GM18502 (cell line): Measurements from ENCODE around the gene ABR.
"Not testable (repeated sequence)": the region's sequence is repeated elsewhere in the genome, so short reads cannot be mapped to it uniquely, and the experiment has no call there.

ENCODE experiments used
- ATAC-seq: cut with Tn5 transposase; IDR thresholded peaks from one replicate; pipeline ENCODE4 v1.9.1; 2021; ENCODE audit warnings: mild to moderate bottlenecking; ENCODE audit not compliant: unreplicated experiment, poor library complexity

Gene ABR

DNA sequence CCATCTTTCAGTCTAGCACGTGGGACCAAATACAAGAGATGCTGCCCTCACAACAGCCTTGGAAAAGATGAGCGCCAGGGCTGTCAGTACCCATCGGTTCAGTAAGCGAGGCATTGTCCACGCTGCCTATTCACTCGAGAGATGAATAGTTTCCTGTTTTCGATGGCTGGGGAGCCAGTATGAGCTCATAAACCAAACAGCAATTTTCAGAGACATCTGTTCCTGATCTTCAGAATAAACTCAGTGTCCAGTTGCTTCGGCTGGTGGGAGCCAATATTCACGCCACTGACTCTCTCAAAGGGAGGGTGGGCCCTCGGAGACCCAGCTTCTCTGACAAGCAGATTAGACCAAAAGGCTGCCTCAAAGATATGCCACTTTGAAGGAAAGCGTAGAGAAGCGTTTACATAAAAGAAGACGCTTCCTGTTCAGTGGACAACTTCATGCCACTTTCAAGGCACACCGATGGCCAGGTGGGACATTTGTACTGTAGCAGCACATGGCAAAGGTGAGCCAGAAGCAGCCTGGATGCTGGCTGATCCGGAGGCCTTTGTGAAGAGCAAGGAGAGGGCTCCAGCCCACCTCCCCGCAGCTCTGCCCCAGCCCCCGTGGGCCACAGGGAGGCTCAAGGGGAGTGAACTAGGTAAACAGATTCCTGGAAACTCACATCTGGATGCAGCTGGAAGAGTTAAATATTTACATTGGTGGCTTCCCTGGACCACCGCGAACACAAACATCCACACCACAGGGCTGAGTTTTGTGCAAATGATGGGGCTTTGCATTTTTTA, 176.8 kb downstream of the ABR start:
- no peak for ATAC-seq

DNA sequence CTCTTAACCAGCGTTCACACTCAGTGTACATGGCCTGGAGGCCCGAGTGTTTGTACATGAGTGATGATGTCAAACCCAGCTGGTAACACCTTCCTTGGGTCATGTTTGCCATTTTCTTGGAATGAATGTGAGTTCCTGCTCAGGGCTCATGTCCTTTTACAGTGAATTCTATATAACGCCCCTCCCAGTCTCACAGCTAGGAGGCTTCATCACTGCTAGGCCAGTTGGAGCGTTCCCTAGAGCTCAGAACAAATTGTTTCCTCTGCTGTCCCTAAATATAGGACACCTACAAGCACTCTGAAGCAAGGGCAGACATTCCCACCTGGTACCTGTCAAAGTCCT, 177.4 kb downstream of the ABR start:
- ATAC-seq = no peak

DNA sequence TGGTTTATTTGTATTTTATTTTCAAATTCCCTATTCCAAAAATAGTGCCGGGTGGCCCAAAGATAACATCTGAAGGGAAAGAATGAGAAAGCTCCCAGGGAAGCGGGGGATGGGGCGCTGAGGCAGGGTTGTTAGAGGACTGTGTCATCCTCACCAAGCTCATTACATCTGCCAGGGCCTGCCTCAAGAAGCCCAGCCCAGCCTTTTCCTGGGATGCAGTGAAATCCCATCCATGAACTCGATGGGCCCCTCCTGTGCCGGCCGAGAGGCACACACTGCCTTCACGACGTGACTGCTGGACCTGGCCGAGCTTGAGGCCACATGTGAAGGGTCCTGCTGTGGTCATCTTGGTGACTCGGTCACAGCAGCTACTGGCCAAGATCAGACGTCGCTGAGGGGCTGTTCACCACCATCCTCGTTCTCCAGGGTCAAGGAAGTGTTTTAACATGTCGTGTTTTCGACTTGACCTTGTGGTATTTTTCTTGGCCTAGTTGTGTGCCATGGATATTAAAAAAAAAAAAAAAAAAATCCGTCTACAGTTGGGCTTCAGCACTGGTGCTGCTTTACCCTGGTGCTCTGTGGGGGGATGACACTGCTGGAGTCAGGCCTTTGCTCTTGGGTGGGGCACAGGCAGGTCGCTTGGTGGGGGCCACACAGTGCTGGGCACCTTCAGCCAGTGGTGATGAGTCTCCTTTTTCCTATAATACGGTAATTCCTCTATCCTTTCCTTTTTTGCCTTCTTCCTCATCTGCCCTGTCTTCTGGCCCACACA, 178.0 kb downstream of the ABR start:
- no peak for ATAC-seq

DNA sequence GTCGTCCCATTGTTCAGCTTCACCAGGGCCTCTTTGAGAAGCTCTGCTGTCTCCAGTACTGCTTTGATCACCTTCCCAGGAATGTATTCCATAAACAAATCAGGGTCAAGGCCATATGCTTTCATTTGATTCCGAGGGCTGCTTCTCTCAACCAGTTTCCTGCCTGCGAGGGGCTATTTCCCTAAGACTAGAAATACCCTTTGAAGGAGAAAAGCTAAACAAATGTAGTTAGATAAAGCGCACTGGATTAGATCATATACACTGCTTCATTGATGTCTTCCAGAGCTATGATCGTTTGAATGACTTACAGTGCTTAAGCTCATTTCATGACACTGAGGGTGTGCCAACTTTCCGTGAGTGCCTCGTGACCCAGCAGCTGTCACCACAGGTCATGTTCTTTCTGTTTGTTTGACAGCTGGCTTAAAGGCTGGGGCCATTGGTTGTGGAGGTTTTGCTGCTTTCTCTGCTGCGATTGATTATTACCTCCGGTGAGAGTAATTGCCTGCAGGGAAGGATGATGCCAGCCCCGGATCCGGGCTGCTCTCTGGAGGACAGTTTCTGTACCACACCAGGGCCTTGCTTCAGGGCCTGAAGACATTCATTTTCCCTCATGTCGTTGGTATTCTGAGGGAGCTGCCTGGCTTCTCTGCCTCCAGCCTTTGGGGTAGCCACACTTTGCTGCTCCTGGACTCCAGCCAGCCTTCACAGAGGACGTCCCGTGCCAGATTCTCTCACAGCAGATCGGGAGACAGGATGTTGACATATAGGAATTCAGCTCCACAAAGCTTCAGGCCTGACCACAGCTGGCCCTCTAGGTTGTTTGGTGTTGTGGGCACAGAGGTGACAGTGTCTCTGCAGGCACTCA, 179.0 kb downstream of the ABR start:
- no peak for ATAC-seq

DNA sequence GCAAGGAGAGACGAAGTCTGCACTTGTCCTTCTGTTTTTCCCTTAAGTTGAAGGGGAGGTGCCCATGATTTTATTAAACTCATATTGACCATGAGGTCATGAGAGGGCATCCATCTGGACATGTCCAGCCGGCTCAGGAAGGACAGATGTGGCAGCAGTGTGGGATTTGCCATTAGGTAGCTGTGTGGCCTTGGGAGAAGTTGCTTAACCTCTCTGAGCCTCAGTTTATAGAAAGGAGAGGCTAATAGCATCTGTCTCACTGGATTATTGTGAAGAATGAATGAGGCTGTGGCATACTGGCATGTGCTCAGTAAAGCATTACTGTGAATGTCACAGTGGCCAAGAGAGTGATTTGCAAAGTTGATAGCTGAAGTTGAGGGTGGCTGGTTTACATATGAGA, 181.7 kb downstream of the ABR start:
- no peak for ATAC-seq

DNA sequence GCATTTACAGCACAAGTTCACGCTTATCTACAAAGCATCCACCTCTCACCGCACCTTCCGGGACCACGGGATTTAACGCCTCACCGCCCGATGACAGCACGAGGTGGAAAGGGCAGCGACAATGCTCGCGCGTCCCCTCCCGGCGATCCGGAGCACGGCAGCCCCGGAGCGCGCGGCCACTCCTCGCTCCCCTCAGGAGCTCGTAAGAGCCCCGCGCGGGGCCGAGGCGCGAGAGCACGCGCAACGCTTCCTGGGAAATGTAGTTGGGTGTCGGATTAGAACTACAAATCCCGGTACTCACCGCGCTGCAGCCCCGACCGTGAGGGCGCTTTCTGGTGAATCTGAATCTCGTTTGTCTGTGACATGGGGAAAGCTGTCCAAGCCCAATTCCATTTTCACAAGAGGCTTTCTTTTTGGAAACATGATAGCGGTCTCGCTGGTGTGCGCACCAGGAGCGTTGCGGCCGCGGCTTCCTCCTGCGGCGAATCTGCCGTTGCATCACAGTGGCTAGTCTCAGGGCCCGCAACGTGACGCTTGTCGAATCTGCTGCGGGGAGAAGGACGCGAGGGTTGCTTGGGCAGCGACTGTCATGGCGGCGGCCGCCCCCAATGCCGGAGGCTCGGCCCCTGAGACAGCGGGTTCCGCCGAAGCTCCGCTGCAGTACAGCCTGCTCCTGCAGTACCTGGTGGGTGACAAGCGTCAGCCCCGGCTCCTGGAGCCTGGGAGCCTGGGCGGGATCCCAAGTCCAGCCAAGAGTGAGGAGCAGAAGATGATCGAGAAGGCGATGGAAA, 183.0 kb downstream of the ABR start, which contains the start of gene TIMM22:
TSS of gene TIMM22 (plus strand) at position 576 of the 791 bp plus-strand sequence. CDS start at position 590, 14 bp downstream.
- peak; percentile 82 for ATAC-seq

DNA sequence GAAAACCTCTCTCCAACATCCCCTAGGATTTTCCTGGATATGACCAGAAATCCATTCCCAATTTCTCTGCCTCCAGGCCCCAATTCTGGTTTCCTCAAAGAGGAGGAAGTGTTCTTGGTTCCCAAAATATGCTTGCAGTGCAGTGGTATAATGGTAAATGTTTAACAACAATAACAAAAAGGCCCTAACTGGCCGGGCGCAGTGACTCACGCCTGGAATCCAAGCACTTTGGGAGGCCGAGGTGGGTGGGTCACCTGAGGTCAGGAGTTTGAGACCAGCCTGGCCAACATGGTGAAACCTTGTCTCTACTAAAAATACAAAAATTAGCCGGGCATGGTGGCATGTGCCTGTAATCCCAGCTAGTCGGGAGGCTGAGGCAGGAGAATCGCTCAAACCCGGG, 184.5 kb downstream of the ABR start:
- ATAC-seq = not testable (repeated sequence)

DNA sequence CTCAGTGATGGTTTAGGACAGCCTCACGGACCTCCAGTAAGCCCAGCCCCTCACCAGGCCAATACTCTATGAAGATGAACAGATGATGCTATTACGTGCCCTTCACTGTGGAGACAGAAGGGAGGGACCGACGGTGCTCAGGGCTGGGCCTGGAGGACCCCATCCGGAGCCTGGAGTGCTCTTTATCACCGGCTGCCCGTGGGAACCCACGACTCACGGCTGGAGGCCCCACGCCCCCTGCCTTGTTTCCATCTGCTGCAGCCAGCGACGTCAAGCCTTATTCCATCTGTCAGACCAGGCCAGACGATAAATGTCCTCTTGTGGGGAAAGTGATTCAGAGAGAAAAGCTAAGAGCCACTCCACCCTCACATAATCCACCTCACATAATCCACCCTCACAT, 186.8 kb downstream of the ABR start:
- ATAC-seq = no peak

DNA sequence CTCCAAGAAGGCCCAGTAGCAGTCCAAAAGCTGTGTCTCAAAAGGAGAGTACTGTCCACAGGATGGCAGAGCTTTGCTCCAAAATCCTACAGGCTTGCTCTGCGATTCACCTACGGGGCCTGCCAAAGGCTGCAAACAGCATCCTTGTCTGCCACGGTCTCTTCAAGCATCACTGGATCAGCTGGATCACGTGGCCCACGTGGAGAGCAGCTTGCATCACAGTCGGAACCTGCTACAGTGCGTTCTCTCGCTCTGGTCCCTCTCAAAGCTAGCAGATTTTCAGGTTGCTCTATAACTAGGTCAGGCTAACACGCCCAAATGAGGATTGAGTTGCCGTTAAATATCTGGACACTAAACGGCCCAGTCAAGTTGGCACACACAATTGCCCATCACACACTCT, 191.2 kb downstream of the ABR start:
- ATAC-seq = no peak

DNA sequence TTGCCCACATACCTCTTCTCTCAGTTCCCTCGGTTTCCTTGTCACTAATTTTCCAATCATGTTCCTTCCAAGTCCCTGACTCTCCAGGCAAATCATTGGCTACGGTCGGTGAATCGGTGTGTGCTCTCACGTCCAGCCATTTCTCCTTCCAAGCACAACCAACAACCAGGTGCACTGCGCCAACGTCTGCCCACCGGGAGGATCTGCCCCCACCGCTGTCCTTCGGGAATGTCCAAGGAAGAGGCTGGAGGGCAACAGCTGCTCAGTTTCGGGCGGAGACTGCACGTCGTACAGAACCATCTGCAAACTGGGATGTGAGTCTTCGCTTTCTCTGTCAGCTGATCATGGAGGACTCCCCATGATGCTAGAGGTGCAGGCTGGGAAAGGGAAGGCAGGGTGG, 191.8 kb downstream of the ABR start:
- ATAC-seq = no peak

DNA sequence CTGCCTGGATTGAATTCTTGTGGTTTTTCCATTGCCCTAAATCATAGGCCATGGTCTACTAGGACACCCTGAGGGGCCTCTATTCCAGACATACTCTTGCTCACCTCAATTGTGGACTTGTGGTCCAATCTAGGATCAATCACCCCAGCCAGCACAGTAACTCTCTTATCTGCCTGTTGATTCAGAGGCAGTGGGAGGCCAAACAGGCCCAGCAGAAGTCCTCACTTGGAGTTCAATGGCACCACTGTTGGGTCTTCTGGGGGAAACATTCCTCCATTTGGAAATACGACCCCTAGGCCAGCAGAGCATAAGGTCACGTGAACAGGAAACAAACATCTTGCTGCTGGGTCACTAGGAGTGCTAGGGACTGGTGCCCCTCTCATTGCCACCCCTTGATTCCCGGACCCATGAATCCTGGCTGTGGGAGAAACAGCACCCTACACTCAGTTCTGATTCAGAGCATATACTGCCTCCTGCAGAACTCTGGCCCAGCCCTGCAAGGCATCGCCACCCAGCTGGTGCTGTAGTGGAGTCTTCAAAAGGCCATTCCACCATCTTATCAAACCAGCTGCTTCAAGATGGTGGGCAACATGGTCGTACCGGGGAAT, 193.4 kb downstream of the ABR start:
- no peak for ATAC-seq

DNA sequence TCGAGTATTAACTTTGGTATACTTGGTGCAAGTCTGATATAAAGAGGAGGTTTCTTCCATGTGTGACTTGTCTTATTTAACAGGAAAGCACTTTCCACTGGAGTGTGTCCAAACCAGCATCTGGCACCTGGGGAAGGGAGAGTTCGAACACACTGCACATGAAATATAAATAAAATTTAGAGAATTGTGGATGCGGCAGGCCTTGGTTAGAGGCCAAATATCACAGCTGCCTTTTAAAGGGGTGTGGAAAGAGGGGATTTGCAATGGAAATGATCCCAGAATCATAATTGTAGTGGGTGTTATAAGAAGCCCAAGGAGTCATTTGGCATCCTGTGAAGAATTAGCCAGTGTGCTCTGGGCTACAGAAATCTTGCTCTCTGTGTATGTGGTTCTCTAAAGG, 195.9 kb downstream of the ABR start:
- ATAC-seq = no peak

DNA sequence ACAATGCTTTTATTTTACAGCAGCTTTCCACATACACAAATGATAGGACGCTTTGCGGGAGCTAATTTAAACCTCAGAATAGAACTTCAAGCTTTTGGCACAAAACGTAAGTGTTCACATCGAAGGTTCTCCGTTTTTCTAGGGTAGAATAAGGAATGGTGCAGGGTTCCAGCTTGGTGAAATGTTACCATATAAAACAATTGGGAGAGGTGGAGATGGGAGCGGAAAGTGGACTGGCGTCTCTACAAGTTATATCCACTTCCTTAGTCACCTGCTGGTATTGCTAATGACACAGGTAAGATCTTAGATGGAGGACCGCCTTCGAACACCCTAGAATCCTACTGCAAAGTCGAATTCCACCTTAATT, 198.5 kb downstream of the ABR start:
- no peak for ATAC-seq

DNA sequence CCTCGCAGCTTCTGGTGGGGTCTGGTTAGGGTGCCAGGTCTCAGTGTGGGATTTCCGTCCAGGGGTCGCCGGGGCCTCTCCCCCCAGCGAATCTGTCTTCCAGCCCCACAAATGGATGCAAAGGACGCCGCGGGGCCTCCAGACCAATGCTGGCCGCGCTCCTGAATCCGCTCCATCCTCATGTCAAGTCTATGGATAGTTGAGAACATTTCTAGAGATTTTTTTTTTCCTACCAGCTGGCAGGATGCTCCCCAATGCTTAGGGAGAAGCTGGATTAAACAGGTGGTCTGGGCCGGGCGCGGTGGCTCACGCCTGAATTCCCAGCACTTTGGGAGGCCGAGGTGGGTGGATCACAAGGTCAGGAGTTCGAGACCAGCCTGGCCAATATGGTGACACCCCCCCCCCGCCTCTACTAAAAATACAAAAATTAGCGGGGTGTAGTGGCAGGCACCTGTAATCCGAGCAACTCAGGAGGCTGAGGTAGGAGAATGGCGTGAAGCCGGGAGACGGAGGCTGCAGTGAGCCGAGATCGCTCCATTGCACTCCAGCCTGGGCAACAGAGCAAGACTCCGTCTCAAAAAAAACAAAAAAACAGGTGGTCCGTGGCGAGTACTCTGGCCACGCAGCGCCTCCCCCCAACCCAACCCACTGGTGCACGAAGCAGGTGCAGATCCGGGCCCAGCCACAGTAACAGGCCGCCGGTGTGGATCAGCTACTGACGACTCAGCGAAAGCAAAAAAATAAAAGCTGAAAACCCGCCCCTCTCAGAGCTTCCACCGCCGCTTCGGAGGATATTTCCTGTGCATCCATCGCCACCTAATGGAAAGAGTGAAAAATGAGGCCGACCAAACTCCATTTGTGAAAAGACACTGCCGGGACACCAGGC, 199.1 kb downstream of the ABR start:
- ATAC-seq = no peak

DNA sequence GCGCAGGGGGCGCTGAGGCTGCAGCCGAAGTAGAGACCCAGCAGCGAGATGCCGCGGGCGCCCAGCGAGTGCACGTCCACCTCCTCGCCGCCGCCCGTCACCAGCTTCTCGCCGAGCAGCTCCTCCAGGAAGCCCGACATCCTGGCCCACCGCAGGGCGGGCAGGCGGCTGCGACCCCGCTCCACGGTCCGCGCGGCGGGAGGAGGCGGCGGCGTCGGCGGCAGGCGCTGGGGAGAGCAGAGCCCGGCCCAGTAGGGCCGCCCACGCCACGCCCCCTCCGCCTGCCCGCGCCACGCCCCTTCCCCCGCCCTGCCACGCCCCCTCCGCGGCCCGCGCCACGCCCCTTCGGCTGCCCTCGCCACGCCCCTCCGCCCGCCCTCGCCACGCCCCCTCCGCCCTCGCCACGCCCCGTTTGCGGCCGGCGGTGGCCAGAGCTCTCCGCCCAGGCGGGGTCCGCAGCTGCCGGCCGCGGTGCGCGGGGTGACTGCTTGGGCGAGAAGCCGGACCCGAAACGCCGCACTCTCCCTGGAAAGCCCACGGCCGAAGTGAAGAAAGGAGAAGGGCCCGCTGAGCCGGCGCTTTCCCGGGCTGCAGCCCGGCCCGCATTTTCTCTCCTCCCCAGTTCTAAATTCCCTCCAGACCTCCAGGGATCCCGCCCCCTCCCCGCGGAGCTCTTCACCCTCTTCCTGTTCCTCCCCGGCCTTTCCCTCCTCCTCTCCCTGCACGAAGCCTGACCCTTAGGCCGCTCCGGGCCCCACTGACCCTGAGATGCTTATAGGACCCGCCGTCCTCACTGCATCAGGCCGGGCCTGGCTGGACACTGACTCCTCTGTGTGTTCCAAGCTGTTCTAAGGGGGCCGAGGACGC, 200.0 kb downstream of the ABR start, which contains the start of gene NXN:
TSS of gene NXN (minus strand) at position 238 of the 867 bp plus-strand sequence.
- ATAC-seq = peak; percentile 72

DNA sequence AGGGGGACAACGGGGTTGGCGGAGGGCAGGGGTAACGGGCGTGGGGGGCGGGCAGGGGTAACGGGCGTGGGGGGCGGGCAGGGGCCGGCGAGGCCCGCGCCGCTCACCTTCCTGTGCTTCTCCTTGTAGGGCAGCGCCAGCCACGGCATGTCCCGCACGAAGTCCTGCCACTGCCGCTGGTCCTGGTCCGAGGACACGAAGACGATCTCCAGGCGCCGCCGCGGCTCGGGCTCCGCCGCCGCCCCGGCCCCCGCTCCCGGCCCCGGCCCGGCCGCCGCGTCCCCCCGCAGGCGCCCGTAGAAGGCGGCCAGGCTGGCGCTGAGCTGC, 200.6 kb downstream of the ABR start:
- no peak for ATAC-seq

DNA sequence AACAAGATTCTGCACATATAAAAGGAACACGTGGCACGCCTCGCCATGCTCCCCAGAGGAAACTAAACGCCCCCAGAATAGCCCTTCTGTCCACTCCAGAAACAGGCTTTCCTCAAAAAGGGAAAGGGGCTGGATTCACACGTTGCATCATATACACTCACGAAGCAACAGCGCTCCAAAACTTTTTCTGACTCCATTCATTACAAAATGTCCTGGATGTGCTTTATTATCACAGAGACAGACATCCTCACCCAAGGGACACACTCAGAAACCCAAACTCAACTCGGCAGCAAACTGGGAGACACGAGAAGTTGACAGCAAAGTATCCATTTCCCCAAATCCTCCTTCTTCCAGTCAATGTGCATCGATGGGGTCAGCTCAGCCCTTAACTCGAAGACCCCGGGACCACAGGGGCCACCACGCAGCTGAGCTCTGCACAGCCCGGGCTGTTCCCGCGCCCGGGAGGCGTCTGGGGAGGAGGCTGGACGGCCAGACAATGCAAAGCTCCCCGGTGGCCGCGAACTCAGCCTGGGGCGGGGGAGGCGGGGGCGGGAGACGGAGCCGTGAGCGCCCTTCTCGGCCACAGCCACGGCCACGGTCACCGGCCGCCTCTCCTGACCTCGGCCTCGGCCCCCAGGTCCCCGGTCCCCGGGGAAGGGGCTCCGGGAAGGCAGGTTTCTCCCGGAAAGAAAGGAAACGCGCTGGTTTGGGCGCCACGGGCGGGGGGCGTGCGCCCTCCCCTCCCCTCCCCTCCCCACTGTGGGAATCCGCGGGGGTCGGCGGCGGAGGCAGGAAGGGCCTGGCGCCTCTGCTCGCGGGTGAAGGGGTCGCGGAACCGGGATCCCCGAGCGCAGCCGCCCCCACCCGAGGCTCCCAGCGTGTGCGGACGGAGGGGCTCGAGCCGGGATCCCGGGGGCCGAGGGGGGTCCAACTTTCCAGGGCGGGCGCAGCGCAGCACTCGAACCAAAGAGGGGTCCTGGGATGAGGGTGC, 201.4 kb downstream of the ABR start:
- ATAC-seq = no peak
